NOMO-1 treated with dmso at 0.1 percent for 144 hours (cell line): ENCODE measurements around the gene PCCA.

Experiments
- DNase-seq: peaks from one replicate; lab custom pipeline; 2025; ENCODE audit not compliant: unreplicated experiment; lab: John Stamatoyannopoulos, UW

PCCA gene

DNA sequence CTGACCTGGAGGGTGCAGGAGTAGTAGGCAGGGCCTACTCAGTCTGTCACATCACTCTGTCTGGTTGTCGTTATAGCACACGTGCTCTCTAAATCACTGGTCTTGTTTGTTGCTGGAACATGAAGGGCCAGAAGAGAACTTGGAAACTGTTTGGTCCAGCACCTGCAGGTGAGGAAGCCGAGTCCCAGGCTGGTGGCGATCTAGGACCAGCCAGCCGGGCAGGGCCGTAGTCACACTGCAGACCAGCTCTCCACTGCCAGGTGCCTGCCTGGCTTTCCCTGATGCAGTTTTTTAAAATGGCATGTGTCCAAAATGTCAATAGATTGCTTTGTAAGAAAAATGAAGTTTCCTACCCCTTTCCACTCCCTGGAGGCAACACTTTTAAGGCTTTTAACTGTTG lies 446.0 kb downstream of the PCCA start:
- DNase-seq: no peak

GRCh38 chr13:100535426-100536135 lies 446.7 kb downstream of the PCCA start:
- DNase-seq: no peak

- no peak for DNase-seq
Measured at GRCh38 chr13:100536643-100537180, 447.8 kb downstream of the PCCA start.

GRCh38 chr13:100537486-100537885 lies 448.6 kb downstream of the PCCA start:
- no peak for DNase-seq

DNA sequence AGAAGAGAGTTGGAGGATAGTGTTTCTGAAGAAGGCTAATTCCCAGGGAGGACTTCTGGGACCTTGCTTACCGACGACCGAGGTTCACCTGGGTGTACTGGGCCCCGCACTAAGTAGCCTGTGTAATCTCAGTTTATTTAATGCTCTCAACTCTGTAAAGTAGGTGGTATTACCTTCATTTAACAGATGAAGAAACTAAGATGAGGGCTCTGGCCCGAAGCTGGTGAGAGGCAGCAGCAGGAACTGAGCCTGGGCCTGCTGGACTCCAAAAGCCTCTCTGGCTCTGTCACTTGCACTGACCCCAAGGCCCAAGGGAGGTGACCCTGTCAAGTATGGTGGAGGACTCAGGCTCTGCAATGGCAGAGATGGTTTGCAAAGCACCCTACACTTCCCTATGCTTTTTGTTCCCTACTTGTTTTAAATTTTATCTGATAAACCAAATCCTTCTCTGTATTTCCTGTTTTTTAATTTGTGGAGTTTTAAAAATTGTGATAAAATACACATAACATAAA lies 449.1 kb downstream of the PCCA start:
- no peak for DNase-seq

DNA sequence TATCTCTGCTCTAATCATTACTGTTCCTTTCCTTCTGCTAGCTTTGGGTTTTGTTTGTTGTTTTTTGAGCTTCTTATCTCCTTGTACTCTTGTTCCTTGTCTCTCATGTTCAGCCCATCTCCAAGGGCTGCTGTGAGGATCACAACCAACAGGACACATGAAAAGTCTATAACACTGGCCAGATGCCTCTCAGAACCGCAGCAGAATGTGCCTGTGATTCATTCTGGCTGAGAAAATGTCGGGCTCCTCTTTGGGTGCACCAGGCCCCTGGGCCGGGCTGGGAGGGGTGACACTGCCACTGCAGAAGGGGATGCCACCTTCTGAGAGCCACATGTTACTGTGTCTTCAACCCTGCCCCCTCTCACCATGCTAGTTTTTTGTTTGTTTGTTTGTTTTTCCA lies 451.7 kb downstream of the PCCA start:
- DNase-seq: no peak

GRCh38 chr13:100541897-100542825 lies 453.3 kb downstream of the PCCA start:
- no peak for DNase-seq

DNA sequence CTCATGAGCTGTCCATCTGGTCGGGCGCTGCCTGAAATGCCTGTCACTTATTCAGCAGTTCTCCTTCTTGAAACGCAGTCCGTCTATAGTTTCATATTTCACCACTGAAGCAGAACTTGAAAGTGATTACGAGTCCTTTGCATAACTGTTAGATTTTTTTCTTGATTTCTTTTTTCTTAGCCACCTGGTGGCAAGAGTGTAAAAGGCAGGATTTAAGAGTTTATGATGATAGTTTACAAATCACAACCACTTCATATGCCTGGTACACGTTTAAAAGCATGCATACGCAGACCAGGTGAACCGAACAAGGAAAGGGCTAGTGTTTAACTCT lies 453.9 kb downstream of the PCCA start:
- DNase-seq: peak; percentile 58

GRCh38 chr13:100543872-100544602 lies 455.1 kb downstream of the PCCA start:
- no peak for DNase-seq

DNA sequence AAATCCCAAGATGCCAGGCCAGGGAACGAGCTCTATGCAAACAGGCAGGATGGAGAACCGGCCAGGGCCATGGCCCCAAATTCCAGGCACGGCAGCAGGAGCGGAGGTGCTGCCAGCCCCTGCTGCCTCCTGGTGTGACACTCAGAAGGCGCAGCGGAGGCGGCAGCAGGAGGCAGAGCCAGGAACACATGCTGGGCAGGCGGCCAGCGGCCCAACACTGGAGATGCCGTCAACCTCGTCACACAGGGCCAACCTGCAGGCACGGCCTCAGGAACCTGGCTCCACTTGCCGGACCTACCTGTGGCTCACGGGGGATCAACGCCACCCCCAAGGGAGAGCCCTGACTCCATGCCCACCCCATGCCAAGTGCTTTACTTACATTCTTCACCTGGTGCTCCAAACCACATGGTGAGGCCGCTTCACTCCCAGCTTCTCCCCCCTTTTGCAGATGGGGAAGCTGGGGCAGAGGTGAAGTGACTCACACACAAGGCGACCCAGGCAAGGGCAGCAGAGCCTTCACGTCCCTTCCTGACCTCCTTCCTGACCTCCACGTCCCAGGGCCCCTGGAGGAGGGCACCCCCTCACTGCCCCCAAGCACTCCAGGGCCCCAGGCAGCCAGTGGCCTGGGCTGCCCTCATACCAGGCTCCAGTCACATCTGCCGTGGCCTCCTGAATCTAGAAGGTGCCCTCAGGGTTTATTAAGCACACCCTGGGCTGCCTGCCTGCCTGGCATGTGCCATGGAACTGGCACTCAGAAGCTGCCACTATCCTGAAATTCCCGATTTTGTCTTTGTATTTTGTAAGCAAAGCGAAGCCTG lies 456.2 kb downstream of the PCCA start:
- DNase-seq: no peak

DNA sequence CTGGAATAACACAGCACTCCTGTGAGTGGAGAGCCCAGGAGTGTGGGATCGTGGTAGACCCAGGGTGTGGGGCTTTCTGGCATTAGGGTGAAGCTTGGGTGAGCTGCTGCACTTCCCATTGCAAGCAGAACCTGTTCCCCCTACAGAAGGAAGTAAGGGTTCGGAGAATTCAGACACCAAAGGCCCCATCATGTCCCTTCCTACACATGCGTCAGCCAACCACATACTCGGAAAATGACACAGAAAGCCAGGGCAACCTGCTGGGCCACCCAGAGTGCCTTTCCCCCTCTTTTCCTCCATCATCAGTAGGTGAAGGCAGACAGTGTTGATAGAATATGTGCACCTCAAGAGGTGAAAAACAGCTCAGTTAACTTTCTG lies 456.8 kb downstream of the PCCA start:
- DNase-seq: no peak

GRCh38 chr13:100546713-100547405 lies 458.0 kb downstream of the PCCA start:
- DNase-seq: no peak

- no peak for DNase-seq
Measured at GRCh38 chr13:100547791-100548201, 458.9 kb downstream of the PCCA start.

- no peak for DNase-seq
Measured at GRCh38 chr13:100549316-100549715, 460.4 kb downstream of the PCCA start.

- no peak for DNase-seq
Measured at GRCh38 chr13:100552755-100553154, 463.9 kb downstream of the PCCA start.

DNA sequence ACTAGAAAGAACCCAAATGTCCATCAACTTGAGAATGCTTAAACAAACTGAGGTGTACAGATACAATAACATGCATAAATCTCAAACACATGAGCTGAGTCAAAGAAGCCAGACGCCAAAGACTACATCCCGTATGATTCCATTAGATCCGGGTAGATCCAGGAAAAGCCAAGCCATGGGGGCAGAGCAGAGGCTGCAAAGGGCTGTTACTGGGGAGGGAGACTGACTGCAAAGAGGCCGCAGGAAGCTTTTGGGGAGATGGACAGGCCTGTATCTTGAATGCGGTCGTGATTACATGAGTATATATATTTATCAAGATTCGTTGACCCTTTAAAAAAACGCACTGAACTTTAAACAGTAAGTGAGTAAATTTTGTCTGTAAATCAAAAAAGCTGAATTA lies 471.0 kb downstream of the PCCA start:
- no peak for DNase-seq

- DNase-seq: no peak
Measured at GRCh38 chr13:100560498-100561157, 471.7 kb downstream of the PCCA start.

DNA sequence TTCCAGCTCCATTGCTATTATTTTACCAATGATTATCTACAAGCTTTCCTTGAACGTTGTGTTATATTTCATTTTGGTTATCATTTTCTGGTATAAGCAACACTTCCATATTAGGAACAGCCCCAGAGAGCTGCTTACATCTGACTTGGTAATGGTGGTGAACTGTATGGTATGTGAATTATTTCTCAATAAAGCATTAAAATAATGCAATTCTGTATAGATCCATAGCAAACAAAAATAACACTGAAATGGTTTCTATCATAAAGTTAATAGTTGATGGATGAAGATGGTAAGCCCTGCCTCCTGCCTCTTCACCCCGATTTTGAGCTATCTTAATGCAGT lies 472.2 kb downstream of the PCCA start:
- DNase-seq: no peak

- DNase-seq: no peak
Measured at GRCh38 chr13:100561599-100562204, 472.8 kb downstream of the PCCA start.
